Ammon's horn (tissue), 1 donor: Measurements from ENCODE around the gene IGF1R.

Experiments
- DNase-seq: peaks from one replicate; pipeline ENCODE4 v3.0.0-alpha.2; 2016; ENCODE audit warnings: low spot score

Gene IGF1R

DNA sequence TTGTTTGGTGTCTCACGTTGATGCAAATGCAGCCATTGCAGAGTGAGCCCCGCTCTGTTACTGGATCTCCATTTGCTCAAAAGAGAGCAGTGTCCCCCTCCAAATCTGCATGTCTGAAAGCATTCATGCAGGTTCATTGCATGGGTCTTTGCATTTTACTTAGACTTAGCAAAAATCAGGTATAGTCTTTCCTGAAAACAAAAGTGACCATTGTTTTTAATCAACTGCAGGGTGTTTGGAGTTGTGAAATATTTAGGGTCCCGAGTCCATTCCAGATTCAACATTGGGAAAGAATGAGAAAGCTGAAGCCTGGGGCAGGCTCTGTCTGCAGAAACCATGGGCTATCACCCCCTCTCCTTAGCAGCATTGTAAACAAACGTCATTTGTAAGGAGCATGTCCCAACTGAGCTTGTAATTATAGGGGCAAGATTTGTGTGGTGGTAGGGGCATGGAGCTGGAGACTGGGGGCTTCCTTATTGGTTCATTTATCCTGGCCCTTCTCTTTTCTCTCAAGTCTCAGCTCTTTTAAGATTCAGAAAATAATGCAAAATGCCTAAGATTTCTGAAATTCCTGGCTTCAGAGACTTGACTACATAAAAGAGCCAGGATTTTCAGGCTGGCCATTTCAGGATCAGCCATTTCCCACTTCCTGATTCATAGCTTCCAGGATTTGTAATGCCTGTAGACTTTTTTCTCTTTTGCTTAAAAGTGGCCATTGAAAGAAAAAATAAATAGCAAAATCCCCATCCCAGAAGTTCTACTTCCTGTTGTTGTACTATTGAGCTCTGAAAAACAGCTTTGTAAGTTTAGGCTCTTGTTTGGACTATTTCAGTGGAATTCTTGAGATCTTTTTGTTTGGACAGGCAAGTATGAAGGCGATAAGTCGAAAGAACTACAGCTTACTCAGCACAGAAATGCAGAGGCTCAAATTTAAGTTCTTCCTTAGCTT is 23.0 kb downstream of the IGF1R start:
- DNase-seq: no peak

DNA sequence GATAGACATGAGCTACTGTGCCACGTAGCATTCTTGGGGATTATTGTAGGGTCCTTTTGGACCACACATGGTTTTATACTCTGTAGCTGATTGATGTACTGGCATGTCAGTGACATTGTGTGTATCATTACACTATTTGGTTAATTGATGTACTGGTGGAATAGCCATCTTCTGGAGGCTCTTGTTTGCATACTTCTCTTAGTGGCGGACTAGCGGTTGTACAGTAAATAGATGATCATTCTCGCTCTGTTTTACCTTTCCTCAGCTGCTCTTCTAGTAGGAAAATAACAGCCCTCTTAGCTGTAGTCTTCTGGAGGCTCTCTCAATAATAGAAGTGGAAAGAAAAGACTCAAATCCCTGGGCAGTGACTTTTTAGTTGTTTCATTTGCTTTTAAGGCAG is 24.8 kb downstream of the IGF1R start:
- DNase-seq: no peak

DNA sequence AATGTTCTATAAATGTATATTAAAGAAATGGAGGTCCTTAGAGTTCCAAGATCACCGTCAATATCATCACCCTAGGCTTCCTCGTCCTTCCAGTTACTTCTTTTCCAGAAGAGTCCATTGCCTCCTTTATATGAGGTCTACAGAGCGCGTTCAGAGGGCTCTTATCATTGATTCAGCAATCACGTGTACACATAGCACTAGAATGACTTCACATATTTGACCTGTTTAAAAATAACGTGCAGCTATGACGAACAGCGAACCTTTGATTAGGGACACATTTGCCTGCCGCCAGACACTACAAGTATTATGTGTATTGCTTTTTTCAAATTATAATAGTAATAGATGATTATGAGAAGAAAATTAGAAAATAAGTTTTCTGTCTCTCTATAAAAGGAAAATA is 26.0 kb downstream of the IGF1R start:
- no peak for DNase-seq

DNA sequence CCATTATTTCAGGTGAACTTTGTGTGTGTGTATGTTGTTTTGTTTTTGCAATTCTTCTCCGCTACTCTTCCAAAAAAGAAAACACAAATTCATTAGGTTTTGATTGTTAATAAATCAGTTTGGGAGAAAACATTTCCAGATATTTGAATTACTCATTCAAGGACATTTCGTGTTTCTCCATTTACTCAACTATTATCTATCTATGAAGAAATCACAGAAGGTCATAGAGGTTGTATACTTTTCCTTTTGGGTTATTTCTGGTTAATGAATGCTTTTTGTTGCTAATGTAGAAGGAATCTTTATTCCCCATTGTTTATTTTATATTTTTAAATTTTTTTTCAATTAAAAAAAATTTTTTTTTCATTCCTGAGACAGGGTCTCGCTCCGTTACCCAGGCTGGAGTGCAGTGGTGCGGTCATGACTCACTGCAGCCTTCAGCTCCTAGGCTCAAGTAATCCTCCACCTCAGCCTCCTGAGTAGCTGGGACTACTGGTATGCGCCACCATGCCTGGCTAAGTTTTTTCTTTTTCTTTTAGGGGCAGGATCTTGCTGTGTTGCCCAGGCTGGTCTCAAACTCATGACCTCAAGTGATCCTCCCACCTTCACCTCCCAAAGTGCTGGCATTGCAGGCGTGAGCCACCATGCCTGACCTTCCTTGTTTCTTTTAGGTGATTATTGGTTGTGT is 28.4 kb downstream of the IGF1R start:
- DNase-seq: no peak

DNA sequence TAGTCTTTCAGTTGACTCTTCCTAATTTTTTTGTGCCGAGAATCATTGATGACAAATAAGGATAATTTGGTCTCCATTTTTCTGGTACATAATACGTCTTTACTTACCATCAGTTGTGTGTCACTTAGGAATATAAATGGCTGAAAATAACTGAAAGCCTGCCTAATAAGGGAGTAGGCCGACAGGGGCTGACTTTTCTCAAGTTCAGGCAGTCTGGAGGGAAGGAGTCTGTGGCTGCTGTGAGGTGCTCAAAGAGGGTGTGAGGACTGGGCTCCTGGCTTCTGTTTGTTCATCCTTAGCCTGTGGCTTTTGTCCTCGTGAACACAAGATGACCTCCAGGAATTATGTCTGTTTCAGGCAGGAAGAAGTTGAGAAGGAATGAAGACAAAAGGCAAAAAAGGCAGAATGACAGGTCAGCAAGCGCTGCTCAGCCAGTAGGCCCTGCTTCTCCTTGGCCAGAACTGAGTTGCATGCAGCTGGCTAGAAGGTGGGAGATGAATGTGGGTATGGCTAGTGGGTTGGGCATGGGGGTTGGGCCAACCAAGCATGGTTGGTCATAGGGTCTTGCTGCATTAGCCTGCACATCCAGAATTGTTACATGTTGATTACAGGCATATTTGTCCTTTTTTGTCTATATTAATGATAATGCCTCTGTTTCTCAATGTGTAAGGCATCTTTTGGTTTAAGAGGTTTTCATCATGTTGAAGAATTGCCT is 29.2 kb downstream of the IGF1R start:
- DNase-seq: no peak

DNA sequence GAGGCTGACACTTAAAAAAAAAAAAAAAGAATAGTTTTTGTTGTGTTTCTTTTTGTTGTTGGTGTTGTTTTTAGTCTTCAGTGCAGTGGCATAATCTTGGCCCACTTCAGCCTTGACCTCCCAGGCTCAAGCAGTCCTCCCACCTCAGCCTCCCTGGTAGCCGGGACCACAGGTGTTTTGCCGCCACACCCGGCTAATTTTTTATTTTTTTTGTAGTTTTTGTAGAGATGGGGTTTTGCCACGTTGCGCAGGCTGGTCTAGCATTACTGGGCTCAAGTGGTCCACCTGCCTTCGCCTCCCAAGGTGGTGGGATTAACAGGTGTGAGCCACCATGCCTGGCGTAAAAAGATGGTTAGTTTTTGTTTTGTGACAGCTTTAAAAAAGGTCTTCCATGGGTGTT is 30.1 kb downstream of the IGF1R start:
- no peak for DNase-seq

DNA sequence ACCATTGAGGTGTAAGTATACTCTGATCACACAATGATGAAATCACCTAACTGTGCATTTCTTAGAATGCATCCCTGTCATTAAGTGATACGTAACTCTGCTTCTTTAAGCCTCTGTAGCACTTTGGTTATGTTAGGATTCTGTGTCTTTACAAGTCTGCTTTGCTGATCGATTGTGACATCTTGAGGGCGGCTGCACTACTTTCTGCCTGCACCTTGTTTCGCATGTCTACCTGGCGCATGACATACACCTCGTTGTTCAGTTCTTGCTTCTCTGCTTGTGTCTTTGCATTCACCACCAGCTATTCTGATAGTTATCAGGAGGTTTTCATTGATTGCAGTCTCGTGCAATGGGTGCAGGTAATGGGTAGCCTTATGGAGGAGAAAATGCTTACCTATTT is 32.7 kb downstream of the IGF1R start:
- DNase-seq: no peak

DNA sequence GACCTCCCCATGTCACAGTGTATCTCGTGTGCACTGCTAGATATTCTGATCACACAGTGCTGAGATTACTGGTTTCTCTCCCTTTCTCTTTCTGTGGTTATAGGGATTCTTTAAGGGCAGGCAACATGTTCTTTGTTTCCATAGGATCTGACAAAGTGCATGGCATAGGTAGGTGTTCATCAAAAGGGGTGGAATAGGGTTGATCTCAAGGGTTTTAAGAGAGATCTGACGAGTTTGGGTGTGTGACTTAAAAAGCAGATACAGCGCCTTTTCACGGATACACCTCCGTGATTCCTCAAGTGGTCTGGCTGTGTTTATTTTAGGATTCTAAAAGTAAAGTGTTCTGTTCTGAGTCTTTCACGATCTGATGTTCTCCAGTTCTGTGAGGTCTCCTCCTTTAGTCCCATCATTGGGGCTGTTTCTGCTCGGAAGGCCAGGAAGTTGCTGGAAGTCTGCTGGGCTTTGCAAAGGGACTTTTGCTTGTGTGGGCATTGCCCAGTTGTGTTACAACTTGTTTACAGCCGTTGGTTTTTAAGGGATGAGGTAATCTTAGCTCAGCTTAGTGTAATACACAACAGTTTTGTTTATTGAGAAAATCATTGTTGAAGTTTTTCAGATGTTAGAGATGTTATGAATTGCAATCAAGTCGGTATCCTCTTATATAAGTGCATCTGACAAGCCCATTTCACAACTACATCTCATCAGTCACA is 34.8 kb downstream of the IGF1R start:
- DNase-seq: no peak

DNA sequence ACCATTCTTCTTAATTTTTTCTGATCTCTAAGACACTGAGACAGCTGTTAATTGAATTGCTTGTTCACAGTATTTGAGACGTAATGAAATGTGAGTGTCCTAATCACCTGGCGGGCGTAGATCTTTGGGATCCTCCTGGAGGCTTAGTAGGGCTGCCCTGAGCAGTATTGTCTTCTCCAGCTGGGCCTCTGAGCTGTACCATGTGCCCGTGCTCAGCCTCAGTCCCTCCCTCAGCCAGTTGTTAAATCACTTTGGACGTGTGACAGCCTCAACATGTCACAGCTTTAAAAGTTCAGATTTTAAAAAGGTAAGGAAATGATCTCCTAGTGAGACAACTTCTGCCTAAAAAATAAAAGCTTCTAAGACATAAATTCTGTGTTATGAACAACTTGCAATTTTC is 35.5 kb downstream of the IGF1R start:
- no peak for DNase-seq

DNA sequence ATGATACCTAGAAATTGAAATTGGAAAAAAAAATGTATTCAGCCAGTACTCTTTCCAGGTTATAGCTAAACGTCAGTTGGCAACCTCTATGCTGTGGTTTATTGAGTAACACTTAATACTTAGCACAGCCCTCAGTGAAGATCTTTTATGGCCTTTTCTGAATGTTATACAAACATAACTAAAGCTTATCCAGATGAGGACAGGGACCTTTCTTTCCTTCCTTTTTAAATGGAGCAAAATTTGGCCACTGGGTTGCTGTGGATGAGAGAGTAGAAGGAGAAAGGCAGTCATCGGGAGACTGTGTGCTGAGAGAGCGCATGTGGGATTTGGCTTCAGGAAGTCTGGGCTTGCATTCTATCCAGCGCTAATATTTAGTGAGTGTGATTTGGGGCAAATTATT is 36.1 kb downstream of the IGF1R start:
- DNase-seq: no peak

DNA sequence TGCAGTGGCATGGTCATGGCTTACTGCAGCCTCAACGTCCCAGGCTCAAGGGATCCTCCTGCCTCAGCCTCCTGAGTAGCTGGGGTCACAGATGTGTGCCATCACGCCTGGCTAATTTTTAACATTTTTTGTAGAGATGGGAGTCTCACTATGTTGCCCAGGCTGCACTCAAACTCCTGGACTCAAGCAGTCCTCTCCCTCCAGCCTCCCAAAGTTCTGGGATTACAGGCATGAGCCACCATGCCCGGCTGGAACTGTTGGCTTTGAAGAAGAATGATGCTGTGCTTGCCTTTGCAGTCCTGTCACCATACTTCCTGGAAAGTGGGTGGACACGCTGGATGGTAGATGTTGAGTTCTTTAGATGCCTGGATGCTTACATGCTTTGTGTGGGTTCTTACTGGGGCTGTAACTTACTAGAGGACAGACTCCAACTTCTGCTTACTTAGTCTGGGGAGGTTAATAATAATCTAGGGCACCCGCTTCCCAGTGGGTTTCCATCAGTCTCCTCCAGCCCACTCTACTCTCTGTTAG is 36.7 kb downstream of the IGF1R start:
- DNase-seq: no peak

DNA sequence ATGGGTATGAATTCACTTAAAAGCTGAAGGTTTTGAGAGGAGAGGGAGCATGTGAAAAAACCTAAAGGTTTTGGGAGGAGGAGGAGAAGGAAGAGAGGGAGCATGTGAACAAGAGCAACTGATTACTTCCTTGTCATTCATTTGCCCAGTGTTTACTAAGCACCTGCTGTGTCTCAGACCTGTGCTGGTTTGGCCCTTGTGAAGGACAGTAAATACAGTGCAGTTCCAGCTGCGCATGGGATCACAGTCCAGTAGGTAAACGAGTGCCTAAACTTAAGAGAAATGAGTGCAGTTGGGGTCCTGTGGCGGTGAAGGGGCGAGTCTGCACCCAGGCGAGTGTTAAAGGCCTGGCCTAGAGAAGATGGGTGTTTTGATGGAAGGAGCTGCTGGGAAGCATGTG is 38.6 kb downstream of the IGF1R start:
- no peak for DNase-seq

DNA sequence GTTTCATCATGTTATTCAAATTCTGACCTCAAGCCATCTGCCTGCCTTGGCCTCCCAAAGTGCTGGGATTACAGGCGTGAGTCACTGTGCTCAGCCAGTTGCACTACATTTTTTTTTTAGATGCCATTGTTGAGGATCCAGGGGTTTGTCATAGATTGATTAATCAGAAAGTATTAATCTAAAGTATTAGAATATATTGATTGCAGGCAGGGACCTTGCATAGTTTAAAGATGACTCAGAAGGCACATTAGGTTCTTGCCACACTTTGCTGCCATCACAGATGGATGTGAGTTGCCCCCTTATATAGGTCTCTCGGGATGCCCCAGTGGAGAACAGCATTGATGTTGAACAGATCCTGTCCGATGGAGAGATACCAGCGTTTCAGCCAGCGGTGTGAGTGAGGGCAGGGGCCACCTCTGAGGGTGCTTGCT is 41.1 kb downstream of the IGF1R start:
- DNase-seq: no peak

DNA sequence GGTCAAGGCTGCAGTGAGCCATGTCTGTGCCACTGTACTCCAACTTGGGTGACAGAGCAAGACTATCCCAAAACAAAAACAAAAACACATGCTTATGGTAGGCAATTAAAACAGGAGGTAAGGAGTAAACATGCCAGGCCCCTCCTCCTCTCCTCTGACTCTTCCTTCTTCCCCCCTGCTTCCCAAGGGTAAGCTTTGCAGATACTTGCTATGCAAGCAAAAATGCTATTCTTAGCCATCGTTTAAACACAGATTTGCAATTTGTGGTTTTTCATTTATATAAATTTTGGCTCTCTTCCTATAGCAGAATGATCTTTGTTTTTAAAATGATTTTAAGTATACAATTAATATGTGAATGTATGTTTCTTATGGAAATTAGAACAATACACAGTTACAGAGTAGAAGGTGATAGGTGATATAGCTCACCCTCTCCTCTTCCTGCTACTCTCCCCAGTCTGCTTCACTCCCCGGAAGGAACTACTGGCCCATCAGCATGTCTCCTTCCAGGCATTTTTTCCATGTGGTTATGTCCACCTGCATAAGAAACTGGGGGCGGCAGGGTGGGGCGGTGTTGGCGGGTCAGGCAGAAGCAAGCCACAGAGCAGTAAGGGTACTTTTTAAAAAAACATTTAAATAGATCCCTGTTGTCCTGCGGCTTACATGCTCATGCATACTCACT is 42.1 kb downstream of the IGF1R start:
- no peak for DNase-seq

DNA sequence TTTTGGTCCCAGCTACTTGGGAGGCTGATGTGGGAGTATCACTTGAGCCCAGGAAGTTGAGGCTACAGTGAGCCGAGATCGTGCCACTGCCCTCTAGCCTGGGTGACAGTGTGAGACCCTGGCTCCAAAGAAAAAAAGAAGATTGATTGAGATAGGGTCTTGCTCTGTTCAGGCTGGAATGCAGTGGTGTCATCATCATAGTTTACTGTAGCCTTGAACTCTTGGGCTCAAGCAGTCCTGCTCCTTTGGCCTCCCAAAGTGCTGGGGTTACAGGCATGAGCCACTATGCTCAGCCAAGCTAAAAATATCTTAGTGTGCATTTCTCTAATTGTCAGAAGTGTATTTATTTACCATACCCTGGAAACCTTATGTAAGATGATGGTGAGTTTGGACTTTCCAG is 43.9 kb downstream of the IGF1R start:
- DNase-seq: no peak

DNA sequence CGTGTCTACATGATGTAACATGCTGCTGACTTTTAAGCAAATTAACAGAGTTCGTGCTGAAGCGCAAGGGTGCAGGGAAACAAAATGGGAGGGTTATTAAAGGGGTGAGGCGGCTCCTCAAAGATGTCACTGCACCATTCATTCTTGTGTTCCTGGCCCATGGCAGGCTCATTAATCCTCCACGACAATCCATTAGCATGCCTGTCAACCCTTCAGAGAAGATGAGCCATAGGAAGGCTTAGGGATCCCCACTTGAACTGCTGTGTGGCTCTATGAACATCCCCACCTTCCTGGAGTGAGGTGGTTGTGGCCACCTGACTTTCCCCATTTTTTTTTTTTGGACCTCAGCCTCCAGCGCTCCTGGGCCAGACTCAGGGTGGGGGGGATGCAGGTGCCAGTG is 45.8 kb downstream of the IGF1R start:
- no peak for DNase-seq

DNA sequence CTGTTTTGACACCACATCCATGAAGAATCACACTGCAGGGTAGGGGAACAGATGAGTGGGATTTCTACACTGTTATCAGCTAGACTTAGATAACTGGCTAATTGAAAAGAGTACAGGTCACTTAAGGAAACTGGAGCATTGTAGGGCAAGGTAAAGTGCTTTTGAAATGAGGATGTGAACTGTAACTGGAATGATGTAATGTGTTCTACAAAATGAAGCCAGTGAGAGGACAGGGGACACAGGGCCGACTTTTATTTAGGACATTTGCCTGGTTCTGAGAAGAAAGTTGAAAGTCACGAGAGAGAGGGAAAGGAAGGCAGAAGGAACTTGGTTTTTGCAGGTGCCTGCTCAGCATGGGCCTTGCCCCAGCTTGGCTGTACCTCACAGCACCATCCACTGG is 50.5 kb downstream of the IGF1R start:
- no peak for DNase-seq

DNA sequence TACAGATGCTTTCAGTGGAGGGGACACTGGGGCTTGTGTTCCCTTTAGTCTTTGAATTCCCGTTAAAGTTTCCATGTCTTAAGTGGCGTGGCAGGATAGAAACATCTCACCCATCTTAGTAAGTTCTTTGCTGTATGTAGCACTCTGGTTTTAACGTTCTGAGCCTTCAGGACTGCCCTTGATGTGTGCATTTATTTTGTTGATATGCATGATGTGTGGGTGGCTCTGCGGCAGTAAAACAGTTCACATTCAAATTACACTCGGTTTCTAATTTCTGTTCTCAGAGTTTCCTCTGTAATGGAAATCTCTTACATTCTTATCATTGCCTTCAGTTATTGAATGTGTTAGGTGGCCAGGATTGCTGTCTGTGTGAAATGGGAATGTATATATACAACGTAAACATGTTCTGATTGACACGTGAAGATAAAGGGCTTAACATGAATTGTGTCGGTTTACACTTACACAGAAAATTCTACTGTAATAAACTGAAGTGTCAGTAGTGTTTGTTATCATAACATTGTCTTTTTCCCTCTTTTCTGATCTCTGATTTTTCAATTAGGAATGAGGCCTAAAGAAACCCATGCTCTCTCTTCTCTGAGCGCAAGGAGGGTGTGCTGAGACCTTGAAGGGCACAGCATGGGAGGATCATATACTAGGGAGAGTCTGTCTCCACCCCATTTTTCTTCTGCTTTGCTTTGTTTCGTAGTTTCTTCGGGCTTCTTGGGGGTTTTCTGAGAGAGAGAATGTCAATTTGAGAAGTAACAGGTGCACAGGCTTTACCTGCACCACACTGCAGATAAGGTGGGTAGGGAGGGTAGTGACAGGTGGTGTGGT is 51.5 kb downstream of the IGF1R start:
- no peak for DNase-seq

DNA sequence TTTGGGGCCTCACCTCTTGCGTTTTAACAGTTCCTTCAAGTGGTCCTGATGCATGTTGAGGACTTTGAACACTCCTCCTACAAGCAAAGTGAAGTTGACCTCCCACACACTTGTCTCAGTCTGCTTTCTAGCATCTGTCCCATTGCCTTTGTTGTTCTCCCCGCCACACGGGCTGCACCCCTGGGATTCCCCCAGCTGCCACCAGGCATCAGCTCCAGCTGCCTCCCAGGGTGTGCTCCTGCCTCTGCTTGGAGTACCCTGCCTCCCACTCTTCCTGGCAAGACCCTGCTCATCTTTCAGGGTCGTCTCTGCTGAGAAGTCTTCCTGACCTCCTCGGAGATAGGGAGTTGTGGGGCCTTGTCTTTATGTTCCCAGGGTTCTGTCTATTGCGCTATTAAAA is 52.2 kb downstream of the IGF1R start:
- no peak for DNase-seq

DNA sequence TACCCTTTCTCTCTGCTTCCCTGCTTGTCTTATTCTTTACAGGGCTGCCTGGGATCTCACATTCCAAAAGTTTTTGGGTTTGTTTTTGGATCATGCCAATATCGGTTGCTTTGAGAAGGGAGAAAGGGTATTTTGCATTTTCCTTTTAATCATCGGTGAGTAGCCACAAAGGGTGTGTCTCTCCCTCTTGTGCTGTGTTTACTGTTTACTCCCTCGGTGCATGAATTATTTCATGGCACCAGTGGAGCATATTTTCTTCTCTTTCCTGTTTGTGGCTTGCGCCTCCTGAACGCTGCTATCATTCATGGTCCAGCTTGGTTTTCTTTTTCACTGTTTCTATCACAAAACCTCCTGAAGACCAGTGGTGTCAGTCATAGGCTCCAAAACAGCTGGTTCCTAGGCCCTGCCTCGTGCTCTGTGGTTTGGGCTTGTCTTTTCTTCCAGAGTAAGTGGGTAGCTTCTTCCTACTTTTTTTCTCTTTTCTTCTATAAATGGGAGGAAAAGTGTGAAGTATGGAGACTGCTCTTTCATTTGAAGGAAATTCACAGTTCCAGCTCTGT is 54.9 kb downstream of the IGF1R start:
- no peak for DNase-seq
